GM19397 (cell line): Measurements from ENCODE around the gene GCC1.
A peak's percentile ranks its signal among the peaks of the same experiment; 100 is the strongest.

Experiments
- ATAC-seq: cut with Tn5 transposase; IDR thresholded peaks from one replicate; pipeline ENCODE4 v1.9.1; 2021; ENCODE audit warnings: mild to moderate bottlenecking, moderate library complexity; ENCODE audit not compliant: unreplicated experiment

The GCC1 gene

GRCh38 chr7:127585044-127585953 is at the start of gene GCC1:
Gene GCC1 (minus strand): TSS chr7:127585596. CDS start chr7:127585182, 414 bp downstream.
- peak; percentile 79 for ATAC-seq

GRCh38 chr7:127632276-127632910 is 47.0 kb upstream of the GCC1 start:
- ATAC-seq, result no peak

GRCh38 chr7:127629268-127629854 is 44.0 kb upstream of the GCC1 start:
- ATAC-seq, result no peak

- ATAC-seq, result no peak
Observed at GRCh38 chr7:127628445-127628844, 43.0 kb upstream of the GCC1 start.

- no peak for ATAC-seq
Observed at GRCh38 chr7:127625331-127625730, 39.9 kb upstream of the GCC1 start.

GRCh38 chr7:127620406-127621233 is 35.2 kb upstream of the GCC1 start:
- no peak for ATAC-seq

- ATAC-seq, result no peak
Observed at GRCh38 chr7:127619681-127620405, 34.4 kb upstream of the GCC1 start.

- ATAC-seq, result no peak
Observed at GRCh38 chr7:127618775-127619174, 33.4 kb upstream of the GCC1 start.

- no peak for ATAC-seq
Observed at GRCh38 chr7:127618042-127618441, 32.6 kb upstream of the GCC1 start, which contains the start of gene PAX4. Gene PAX4 (minus strand): TSS chr7:127618142. CDS start chr7:127615928, 2,214 bp downstream.

GRCh38 chr7:127616724-127617123 is 31.3 kb upstream of the GCC1 start:
- ATAC-seq, result no peak

GRCh38 chr7:127612263-127612662 is 26.9 kb upstream of the GCC1 start:
- ATAC-seq, result no peak

- no peak for ATAC-seq
Observed at GRCh38 chr7:127609297-127609696, 23.9 kb upstream of the GCC1 start.

GRCh38 chr7:127608446-127608845 is 23.1 kb upstream of the GCC1 start:
- ATAC-seq, result no peak

GRCh38 chr7:127600885-127601284 is 15.5 kb upstream of the GCC1 start:
- no peak for ATAC-seq

GRCh38 chr7:127598318-127598717 is 12.9 kb upstream of the GCC1 start:
- ATAC-seq, result no peak

- no peak for ATAC-seq
Observed at GRCh38 chr7:127595737-127596136, 10.3 kb upstream of the GCC1 start.

GRCh38 chr7:127594490-127594889 is 9.1 kb upstream of the GCC1 start:
- no peak for ATAC-seq

GRCh38 chr7:127592550-127592949 is 7.2 kb upstream of the GCC1 start:
- no peak for ATAC-seq

- ATAC-seq, result no peak
Observed at GRCh38 chr7:127591591-127591990, 6.2 kb upstream of the GCC1 start.

GRCh38 chr7:127591189-127591588 is 5.8 kb upstream of the GCC1 start:
- no peak for ATAC-seq
